Fibroblast of lung (primary cell): ENCODE data around the gene H6PD.

Experiments
- EZH2 ChIP-seq: IDR thresholded peaks from 2 replicates; pipeline ENCODE4 v1.5.1; 2012; ENCODE audit warnings: low read length, control low read depth, mild to moderate bottlenecking; ENCODE audit errors: missing control alignments
- TF ChIP-seq, protein P1 (sequence below), 2 donors: IDR thresholded peaks in 1 of 2; conservative IDR thresholded peaks in 1 of 2; 1 replicate in 1 of 2; 2 replicates in 1 of 2; pipeline ENCODE4 v1.5.1; 2011 to 2012; ENCODE audit warnings: low read length in 2 of 2, control low read depth in 1 of 2, inconsistent platforms in 1 of 2, low read depth in 1 of 2, mild to moderate bottlenecking in 1 of 2

DNA sequence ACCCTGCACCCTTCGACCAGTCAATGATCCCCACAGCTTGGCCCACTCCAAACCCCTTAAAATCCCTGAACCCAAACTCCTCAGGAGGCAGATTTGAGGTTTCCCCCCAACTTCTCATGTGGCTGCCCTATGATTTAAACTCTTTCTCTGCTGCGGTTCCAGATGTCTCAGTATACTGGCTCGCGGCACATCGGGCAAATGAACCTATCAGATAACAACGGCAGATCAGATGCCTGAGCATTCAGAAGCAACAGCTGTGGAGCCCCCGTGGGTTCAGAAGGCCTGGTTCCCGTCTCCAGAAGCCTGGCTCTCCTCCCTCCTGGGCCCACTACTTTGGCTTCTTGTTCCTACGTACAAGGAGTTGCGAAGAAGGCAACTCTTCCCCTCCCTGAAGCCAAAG lies 43.3 kb upstream of the H6PD start:
- TF ChIP-seq, protein P1, sequence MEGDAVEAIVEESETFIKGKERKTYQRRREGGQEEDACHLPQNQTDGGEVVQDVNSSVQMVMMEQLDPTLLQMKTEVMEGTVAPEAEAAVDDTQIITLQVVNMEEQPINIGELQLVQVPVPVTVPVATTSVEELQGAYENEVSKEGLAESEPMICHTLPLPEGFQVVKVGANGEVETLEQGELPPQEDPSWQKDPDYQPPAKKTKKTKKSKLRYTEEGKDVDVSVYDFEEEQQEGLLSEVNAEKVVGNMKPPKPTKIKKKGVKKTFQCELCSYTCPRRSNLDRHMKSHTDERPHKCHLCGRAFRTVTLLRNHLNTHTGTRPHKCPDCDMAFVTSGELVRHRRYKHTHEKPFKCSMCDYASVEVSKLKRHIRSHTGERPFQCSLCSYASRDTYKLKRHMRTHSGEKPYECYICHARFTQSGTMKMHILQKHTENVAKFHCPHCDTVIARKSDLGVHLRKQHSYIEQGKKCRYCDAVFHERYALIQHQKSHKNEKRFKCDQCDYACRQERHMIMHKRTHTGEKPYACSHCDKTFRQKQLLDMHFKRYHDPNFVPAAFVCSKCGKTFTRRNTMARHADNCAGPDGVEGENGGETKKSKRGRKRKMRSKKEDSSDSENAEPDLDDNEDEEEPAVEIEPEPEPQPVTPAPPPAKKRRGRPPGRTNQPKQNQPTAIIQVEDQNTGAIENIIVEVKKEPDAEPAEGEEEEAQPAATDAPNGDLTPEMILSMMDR (conservative IDR thresholded peaks at IDR 0.05 in 1 of 2, IDR thresholded peaks at IDR 0.05 in 1 of 2; ENCODE audit: low read depth in 1 of 2, low read length in 2 of 2): no peak
- no peak for TF ChIP-seq EZH2
